Endothelial cell of umbilical vein (primary cell): Measurements from ENCODE around the gene PTPRK.

Source experiments
- EZH2 ChIP-seq: IDR thresholded peaks from 2 replicates; pipeline ENCODE4 v1.6.1; 2012; ENCODE audit warnings: borderline replicate concordance, low read depth, mild to moderate bottlenecking, moderate library complexity, low read length, inconsistent platforms; ENCODE audit not compliant: severe bottlenecking
- GATA2 ChIP-seq: IDR thresholded peaks from 2 replicates; pipeline ENCODE4 v1.7.0; 2011; ENCODE audit warnings: low read depth, mild to moderate bottlenecking, moderate library complexity, mixed read lengths, low read length; ENCODE audit not compliant: insufficient read length, insufficient read depth
- JUN ChIP-seq: IDR thresholded peaks from 2 replicates; pipeline ENCODE4 v1.6.1; 2011; ENCODE audit warnings: borderline replicate concordance, low read depth; ENCODE audit not compliant: insufficient read length, insufficient read depth
- POLR2A ChIP-seq: IDR thresholded peaks from 2 replicates; pipeline ENCODE4 v1.6.1; 2012; ENCODE audit warnings: low read depth, mild to moderate bottlenecking, control low read depth, low read length
- POLR2AphosphoS5 ChIP-seq: IDR thresholded peaks from 2 replicates; pipeline ENCODE4 v1.6.1; 2012; ENCODE audit warnings: low read depth, mild to moderate bottlenecking, control low read depth, low read length, moderate library complexity; ENCODE audit not compliant: insufficient read depth
- TF ChIP-seq, protein P1 (sequence below), 2 donors: IDR thresholded peaks; 1 replicate in 1 of 2; 2 replicates in 1 of 2; pipeline ENCODE4 v1.5.1; 2011; ENCODE audit warnings: low read length in 2 of 2, mild to moderate bottlenecking in 2 of 2, moderate library complexity in 2 of 2, control low read depth in 1 of 2, inconsistent platforms in 1 of 2, low read depth in 1 of 2; ENCODE audit not compliant: insufficient read depth in 1 of 2; ENCODE audit errors: extremely low read depth in 1 of 2
- TF ChIP-seq, protein P2 (sequence below): IDR thresholded peaks from 2 replicates; pipeline ENCODE4 v1.6.1; 2011; ENCODE audit not compliant: insufficient read depth, insufficient read length

DNA sequence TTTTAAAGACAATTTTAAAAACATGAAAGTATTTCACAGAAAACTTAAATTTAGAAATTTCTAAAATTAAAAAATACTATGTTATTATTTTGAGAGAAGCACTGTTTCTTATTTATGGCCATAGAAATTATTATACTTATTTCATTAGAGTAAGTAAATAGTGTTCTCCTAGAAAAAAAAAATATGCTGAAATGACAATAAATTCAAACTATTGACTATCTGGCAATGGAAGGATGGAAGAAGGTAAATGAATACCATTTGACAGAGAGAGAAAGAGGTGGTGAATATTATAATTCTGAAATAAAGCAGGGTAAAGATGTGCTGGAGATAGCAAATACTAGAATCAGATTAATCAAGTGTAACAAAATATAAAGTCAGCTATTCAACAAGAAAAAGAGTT, 294.8 kb downstream of the PTPRK start:
- TF ChIP-seq POLR2AphosphoS5: no peak
- no peak for TF ChIP-seq POLR2A
- TF ChIP-seq, protein P1, sequence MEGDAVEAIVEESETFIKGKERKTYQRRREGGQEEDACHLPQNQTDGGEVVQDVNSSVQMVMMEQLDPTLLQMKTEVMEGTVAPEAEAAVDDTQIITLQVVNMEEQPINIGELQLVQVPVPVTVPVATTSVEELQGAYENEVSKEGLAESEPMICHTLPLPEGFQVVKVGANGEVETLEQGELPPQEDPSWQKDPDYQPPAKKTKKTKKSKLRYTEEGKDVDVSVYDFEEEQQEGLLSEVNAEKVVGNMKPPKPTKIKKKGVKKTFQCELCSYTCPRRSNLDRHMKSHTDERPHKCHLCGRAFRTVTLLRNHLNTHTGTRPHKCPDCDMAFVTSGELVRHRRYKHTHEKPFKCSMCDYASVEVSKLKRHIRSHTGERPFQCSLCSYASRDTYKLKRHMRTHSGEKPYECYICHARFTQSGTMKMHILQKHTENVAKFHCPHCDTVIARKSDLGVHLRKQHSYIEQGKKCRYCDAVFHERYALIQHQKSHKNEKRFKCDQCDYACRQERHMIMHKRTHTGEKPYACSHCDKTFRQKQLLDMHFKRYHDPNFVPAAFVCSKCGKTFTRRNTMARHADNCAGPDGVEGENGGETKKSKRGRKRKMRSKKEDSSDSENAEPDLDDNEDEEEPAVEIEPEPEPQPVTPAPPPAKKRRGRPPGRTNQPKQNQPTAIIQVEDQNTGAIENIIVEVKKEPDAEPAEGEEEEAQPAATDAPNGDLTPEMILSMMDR (IDR thresholded peaks at IDR 0.05; ENCODE audit: extremely low read depth in 1 of 2, insufficient read depth in 1 of 2, low read depth in 1 of 2, low read length in 2 of 2): no peak
- TF ChIP-seq, protein P2, sequence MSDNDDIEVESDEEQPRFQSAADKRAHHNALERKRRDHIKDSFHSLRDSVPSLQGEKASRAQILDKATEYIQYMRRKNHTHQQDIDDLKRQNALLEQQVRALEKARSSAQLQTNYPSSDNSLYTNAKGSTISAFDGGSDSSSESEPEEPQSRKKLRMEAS: no peak
- TF ChIP-seq EZH2: no peak
- no peak for TF ChIP-seq JUN
- no peak for TF ChIP-seq GATA2
